Mammary epithelial cell (primary cell): ENCODE results near the gene SHQ1.

Source experiments
- EZH2 ChIP-seq: IDR thresholded peaks from 2 replicates; pipeline ENCODE4 v1.6.1; 2012; ENCODE audit warnings: low read length, inconsistent platforms, borderline replicate concordance
- TF ChIP-seq, protein P1 (sequence below), 2 donors: IDR thresholded peaks in 1 of 2; conservative IDR thresholded peaks in 1 of 2; 2 replicates each; pipeline ENCODE4 v1.5.1; 2011 to 2012; ENCODE audit warnings: inconsistent platforms in 2 of 2, low read length in 2 of 2, mild to moderate bottlenecking in 2 of 2, control low read depth in 1 of 2, low read depth in 1 of 2; ENCODE audit not compliant: insufficient read depth in 1 of 2; ENCODE audit errors: extremely low read depth in 1 of 2

DNA sequence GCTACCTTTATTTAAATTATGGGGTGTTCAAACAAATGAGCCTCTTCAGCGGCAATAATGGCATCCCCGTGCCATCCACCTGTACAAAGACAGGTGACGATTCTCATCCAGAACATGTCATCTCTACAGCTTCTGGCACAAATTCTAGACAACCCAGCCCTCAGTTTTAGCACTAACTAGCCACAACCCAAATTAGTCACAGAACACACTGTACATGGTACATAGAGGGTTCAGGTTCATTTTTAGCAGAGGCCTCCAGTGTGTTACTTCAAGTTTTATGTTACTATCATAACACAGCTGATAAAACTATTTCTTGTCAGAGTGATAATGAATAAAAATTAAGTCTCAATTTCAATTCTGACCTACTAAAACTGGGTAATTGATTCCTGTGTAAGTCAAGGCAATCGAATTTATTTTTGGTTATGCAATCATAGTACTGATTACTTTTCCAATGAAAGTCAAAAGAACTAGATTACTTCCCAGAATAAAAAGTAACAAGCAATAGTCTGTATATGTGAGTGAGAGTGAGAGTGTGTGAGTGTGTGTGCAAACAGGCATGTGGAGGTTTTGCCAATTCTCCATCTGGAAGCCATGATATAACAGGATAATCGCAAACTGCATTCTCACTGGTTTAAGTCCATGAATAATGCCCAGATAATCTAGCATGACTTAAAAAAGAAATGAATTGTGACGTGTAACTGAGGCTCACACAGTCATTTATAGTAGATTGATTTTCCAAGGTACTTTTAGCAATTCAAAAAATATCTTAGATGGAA lies 37.4 kb downstream of the SHQ1 start:
- TF ChIP-seq, protein P1, sequence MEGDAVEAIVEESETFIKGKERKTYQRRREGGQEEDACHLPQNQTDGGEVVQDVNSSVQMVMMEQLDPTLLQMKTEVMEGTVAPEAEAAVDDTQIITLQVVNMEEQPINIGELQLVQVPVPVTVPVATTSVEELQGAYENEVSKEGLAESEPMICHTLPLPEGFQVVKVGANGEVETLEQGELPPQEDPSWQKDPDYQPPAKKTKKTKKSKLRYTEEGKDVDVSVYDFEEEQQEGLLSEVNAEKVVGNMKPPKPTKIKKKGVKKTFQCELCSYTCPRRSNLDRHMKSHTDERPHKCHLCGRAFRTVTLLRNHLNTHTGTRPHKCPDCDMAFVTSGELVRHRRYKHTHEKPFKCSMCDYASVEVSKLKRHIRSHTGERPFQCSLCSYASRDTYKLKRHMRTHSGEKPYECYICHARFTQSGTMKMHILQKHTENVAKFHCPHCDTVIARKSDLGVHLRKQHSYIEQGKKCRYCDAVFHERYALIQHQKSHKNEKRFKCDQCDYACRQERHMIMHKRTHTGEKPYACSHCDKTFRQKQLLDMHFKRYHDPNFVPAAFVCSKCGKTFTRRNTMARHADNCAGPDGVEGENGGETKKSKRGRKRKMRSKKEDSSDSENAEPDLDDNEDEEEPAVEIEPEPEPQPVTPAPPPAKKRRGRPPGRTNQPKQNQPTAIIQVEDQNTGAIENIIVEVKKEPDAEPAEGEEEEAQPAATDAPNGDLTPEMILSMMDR (conservative IDR thresholded peaks at IDR 0.05 in 1 of 2, IDR thresholded peaks at IDR 0.05 in 1 of 2; ENCODE audit: extremely low read depth in 1 of 2, insufficient read depth in 1 of 2, low read depth in 1 of 2, low read length in 2 of 2) = no peak
- TF ChIP-seq EZH2 = no peak
